AG10803 (cell line): ENCODE results near the gene TRABD2B.

Experiments used
- DNase-seq: peaks from one replicate; pipeline ENCODE4 v3.0.0; 2010; ENCODE audit warnings: low read depth
- H3K4me3 ChIP-seq: 2 replicates; pipeline ENCODE4 v1.5.1; 2011; ENCODE audit warnings: mild to moderate bottlenecking, low read length, control low read depth
- CTCF ChIP-seq: conservative IDR thresholded peaks from 2 replicates; pipeline ENCODE4 v1.5.1; 2011; ENCODE audit warnings: mild to moderate bottlenecking, low read length, control low read depth, inconsistent platforms

Gene TRABD2B

DNA sequence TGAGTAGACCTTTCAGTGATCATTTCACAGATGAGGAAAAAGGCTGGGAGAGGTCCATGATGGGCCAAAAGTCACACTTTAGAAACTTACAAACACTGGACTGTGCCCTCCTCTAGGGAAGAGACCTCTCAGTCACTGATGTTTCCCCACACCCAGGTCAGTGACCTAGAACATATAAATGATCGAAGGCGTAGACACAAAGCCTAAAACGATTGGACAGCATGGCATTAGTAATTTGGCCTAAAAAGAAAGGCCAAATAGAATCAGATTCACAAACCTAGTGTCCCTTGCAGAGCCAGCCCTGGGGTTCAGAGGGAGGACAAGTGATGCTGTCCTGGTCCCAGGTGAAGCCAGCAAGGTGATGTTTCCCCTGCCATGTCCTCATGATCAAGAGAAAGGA, 27.7 kb downstream of the TRABD2B start:
- DNase-seq, result no peak
- TF ChIP-seq CTCF, result no peak
- no peak overlapping the region for H3K4me3 ChIP-seq

GRCh38 chr1:47968556-47968888, 28.7 kb downstream of the TRABD2B start:
- no peak overlapping the region for H3K4me3 ChIP-seq
- no peak for TF ChIP-seq CTCF
- DNase-seq, result no peak

DNA sequence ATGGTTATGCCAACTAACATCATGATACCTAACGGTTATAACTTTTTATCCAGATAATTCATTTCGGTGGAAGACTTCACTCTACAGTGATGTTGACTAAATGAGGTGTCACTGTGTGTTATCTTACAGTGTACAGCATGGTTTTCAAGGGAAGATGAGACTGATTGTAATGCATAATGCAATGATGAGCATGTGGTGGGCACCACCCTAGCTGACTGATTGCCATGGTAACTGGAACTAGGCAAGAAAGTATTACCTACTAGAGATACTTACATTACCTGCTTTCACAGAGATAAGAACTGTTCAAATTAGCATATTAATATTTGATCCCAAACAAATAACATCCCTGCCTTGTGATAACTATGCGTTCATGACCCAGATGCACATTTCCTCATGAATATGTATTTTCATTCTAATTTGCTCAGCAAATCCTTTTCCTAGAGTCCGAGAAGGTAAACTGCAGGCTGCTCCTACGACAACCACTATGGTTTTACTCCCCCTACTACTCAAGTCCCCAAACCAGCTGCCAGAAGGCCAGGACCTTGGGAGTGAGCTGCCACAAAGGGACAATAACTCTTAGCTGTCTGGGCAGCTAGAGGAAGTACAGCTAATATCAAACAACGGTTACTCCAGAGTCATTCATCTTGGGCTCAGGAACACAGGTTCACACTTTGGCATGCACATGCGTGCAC, 29.2 kb downstream of the TRABD2B start:
- no peak overlapping the region for H3K4me3 ChIP-seq
- no peak for TF ChIP-seq CTCF
- DNase-seq, result no peak

- no peak for TF ChIP-seq CTCF
- DNase-seq, result no peak
- no peak overlapping the region for H3K4me3 ChIP-seq
Observed at GRCh38 chr1:47965816-47966215, 31.4 kb downstream of the TRABD2B start.

DNA sequence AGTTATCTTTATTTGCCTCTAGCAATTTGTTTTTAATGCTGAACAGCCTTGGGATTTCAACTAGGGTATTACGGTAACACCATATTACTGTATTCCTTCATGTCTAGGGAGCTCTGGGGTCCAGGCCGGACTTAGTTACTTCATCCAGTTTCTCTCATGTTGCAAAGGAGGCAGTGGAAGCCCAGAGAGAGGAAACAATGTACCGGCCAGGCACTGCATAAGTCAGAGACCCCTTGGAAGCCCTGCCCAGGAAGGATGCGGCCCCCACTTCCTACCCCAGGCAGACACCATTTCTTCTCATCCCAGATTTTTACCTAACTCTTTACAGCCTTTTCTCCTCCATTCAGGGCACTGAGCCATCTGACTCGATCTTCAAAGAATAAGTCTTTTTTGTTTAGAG, 32.5 kb downstream of the TRABD2B start:
- H3K4me3 ChIP-seq, result no peak overlapping the region
- TF ChIP-seq CTCF, result no peak
- DNase-seq, result no peak

GRCh38 chr1:47963568-47964358, 33.4 kb downstream of the TRABD2B start:
- DNase-seq, result no peak
- TF ChIP-seq CTCF, result no peak
- H3K4me3 ChIP-seq, result no peak overlapping the region
